Activated CD4-positive, alpha-beta T cell treated with anti-CD3 and anti-CD28 coated beads for 36 hours (primary cell): ENCODE results near the gene ASTE1. TPM values are rescaled to one million over a fixed set of nuclear protein-coding genes. Genes with fewer than 3 reads are reported as not detected.
"Not testable (repeated sequence)": the region's sequence is repeated elsewhere in the genome, so short reads cannot be mapped to it uniquely, and the experiment has no call there.

Experiments
- ATAC-seq: fragments of 200-7000 bp; cut with Tn5 transposase; one replicate; pipeline ENCODE4 v1.10.0; 2021; ENCODE audit warnings: mild to moderate bottlenecking, moderate library complexity
- CTCF ChIA-PET: fragments of 350-600 bp; sonication (Branson Sonifier 250); formaldehyde crosslinking; loops from one replicate; lab custom pipeline; 2021; ENCODE audit warnings: antibody characterized with exemption; lab: Charles Lee
- POLR2A ChIA-PET: fragments of 350-600 bp; sonication (Branson Sonifier 250); formaldehyde crosslinking; loops from one replicate; lab custom pipeline; 2021; ENCODE audit warnings: antibody characterized with exemption, inconsistent platforms; lab: Charles Lee
- DNase-seq: peaks from one replicate; pipeline ENCODE4 v3.0.0-alpha.2; 2020
- H3K27ac Mint-ChIP-seq: one replicate; pipeline ENCODE4 v1.8.0; 2021; ENCODE audit warnings: mixed read lengths
- H3K27me3 Mint-ChIP-seq: one replicate; pipeline ENCODE4 v1.8.0; 2021; ENCODE audit warnings: mixed read lengths
- H3K36me3 Mint-ChIP-seq: one replicate; pipeline ENCODE4 v1.8.0; 2021; ENCODE audit warnings: low read depth, mixed read lengths
- H3K4me1 Mint-ChIP-seq: one replicate; pipeline ENCODE4 v1.8.0; 2021; ENCODE audit warnings: mixed read lengths
- H3K4me3 Mint-ChIP-seq: one replicate; pipeline ENCODE4 v1.8.0; 2021; ENCODE audit warnings: mild to moderate bottlenecking, moderate library complexity, mixed read lengths
- H3K9me3 Mint-ChIP-seq: one replicate; pipeline ENCODE4 v1.8.0; 2021; ENCODE audit warnings: low read depth, mixed read lengths
- intact Hi-C, 2 experiments: fragments of 100-400 bp; cut with DNase I in 1 of 2; cut with micrococcal nuclease in 1 of 2; formaldehyde crosslinking; loops; one replicate each; pipeline versions ENCODE4 v1.14.2 to v1.15.1; 2022 to 2024; cut with DNase I, micrococcal nuclease
- total RNA-seq, 2 experiments: library from RNA; stranded (reverse); gene quantifications; one replicate each; pipeline ENCODE4 v1.2.3, GENCODE V29; 2021

ASTE1 gene
- total RNA-seq, 2 experiments from 2014 or later: 8.2 to 9.1 TPM

DNA sequence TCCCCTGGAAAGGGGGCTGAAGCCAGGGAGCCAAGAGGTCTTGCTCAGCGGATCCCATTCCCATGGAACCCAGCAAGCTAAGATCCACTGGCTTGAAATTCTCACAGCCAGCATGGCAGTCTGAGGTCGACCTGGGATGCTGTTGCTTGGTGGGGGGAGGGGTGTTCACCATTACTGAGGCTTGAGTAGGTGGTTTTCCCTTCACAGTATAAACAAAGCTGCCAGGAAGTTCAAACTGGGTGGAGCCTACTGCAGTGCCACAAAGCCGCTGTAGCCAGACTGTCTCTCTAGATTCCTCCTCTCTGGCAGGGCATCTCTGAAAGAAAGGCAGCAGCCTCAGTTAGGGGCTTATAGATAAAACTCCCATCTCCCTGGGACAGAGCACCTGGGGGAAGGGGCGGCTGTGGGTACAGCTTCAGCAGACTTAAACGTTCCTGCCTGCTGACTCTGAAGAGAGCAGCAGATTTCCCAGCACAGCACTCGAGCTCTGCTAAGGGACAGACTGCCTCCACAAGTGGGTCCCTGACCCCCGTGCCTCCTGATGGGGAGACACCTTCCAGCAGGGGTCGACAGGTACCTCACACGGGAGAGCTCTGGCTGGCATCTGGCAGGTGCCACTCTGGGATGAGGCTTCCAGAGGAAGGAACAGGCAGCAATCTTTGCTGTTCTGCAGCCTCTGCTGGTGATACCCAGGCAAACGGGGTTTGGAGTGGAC lies 15.8 kb upstream of the ASTE1 start:
- DNase-seq (peak; percentile 54), ATAC-seq (peak; percentile 74)
- H3K4me3 Mint-ChIP-seq, H3K27me3 Mint-ChIP-seq, intact Hi-C loops, POLR2A ChIA-PET: not testable (repeated sequence)
- CTCF ChIA-PET: interaction anchor here (0.6 to 1.1 kb wide), 2 partner anchors 14 to 1407 kb away, joined by 3 read pairs; no protein-coding TSS in a partner anchor
- H3K27ac Mint-ChIP-seq: peak overlapping the region; percentile 68
- peaks cover 18% of the 10 kb centered on the region for H3K36me3 Mint-ChIP-seq
- peaks cover 29% of the 10 kb centered on the region for H3K9me3 Mint-ChIP-seq
- peaks cover 28% of the 10 kb centered on the region for H3K4me1 Mint-ChIP-seq

DNA sequence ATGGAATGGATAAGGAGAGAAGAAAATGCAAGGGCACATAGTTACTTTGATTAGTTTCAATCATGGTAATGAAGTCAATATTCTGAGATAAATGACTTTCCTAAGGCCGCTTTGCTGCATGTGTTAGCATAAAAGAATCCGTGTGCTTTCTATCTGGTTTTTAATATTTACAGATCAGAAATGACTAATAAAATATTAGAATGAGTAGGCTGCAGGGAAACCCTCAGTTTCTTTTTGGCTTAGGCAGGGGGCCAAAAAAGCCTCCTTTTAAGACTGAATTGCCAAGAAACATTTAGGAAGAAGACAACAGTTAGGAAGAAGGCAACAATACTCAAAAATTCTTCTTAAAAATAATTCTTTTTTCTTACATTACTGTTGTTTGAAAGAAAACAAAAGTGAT lies 11.7 kb upstream of the ASTE1 start:
- DNase-seq: no peak
- H3K4me3 Mint-ChIP-seq: no peak overlapping the region
- H3K4me1 Mint-ChIP-seq: peaks cover 24% of the 10 kb centered on the region
- no peak for ATAC-seq
- ChIA-PET CTCF (interaction anchor here (1.2 kb wide), 1 partner anchor 10 kb away, joined by 3 read pairs; no protein-coding TSS in a partner anchor), POLR2A (no interaction called here)
- H3K27me3 Mint-ChIP-seq: no peaks in the 10 kb centered on the region
- H3K9me3 Mint-ChIP-seq: peaks cover 2% of the 10 kb centered on the region
- H3K36me3 Mint-ChIP-seq: peaks cover 3% of the 10 kb centered on the region
- intact Hi-C loops: no loop called here
- no peak overlapping the region for H3K27ac Mint-ChIP-seq

DNA sequence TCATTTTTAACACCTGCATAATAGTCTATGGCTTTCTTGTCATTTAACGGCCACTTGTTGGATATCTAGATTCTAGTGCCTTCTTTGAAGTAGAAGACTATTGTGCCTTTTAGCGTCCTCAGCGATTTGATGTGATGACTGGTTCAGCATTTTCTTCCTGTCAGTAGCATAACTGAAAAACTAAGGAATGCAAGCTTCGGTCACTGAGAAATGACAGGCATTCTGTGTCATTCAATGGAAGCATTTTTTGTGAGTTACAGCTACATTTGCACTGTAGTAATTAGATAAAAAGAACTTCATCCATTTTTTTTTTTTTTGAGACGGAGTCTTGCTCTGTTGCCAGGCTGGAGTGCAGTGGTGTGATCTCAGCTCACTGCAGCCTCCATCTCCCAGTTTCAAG lies 10.4 kb upstream of the ASTE1 start:
- H3K27ac Mint-ChIP-seq: no peak overlapping the region
- no peaks in the 10 kb centered on the region for H3K9me3 Mint-ChIP-seq
- no peak for ATAC-seq
- ChIA-PET CTCF (interaction anchor here (0.6 to 5.2 kb wide), 2 partner anchors 12 to 137 kb away, joined by 3 to 20 read pairs; partner anchors contain the start of genes ASTE1 and NEK11), POLR2A (no interaction called here)
- H3K4me3 Mint-ChIP-seq: no peak overlapping the region
- DNase-seq: no peak
- H3K27me3 Mint-ChIP-seq: no peaks in the 10 kb centered on the region
- peaks cover 12% of the 10 kb centered on the region for H3K4me1 Mint-ChIP-seq
- intact Hi-C loops: no loop called here
- H3K36me3 Mint-ChIP-seq: no peaks in the 10 kb centered on the region

DNA sequence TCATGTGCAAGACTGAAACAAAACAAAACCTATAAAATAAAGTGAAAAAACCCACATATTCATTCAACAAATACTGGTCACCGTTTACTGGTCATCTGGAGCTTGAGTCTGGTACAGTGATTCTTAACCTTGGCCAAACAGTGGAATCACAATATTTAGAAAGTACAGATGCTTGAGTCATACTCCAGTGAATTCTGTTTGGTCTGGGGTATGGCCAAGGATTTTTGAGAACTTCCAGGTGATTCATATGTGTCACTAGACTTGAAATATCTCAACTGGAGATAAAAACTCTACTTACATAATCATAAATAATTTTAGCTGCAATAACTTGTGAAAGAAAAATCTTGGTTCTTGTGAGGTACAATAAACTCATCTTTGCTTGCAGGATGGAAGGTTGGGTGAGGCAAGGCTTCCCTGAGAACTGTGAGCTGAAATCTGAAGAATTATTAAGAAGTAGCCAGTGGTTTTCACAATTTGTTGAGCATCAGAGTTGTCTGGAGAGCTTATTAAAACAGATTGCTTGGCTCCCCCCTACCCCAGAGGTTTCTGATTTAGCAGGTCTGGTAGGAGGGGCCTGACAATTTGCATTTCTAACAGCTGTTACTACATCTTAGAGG lies 9.7 kb upstream of the ASTE1 start:
- Mint-ChIP-seq H3K27me3 (no peaks in the 10 kb centered on the region), H3K4me1 (peaks cover 6% of the 10 kb centered on the region), H3K27ac (no peak overlapping the region), H3K9me3 (no peaks in the 10 kb centered on the region), H3K36me3 (no peaks in the 10 kb centered on the region), H3K4me3 (no peak overlapping the region)
- ChIA-PET POLR2A (no interaction called here), CTCF (interaction anchor here (0.5 to 5.2 kb wide), 4 partner anchors 11 to 760 kb away, joined by 3 to 20 read pairs (median 3); partner anchors contain the start of genes ASTE1 and NEK11)
- intact Hi-C loops: no loop called here
- ATAC-seq (no peak), DNase-seq (no peak)

DNA sequence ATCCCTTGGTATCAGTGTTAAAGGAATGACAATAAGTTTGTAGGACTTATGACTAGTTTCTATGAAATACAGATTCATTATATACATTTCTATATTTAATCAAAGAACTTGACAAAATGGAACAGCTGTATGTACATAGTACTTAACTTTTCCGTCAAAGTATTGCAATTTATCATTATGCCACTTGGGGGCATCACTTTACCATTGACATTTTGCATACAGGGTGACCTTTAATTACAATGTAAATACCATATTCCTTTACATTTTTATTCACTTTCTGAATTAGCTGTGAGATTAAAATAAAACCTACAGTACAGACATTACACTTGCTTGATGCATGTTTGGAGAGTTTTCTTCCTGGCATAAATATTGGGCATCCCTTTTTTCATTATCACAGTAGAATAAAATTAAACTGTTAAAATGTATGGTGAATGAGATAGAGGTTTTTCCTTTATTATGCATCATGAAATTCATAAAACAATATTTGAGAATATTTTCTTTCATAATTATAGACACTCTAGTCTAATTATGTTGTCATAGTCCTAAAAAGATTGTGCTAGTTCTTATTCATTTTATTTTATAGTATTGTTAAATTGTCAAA lies 7.0 kb upstream of the ASTE1 start:
- ATAC-seq: peak; percentile 65
- Mint-ChIP-seq H3K27ac (no peak overlapping the region), H3K36me3 (no peaks in the 10 kb centered on the region), H3K9me3 (no peaks in the 10 kb centered on the region), H3K4me1 (no peaks in the 10 kb centered on the region), H3K4me3 (no peak overlapping the region), H3K27me3 (no peaks in the 10 kb centered on the region)
- intact Hi-C loops: loop anchor here (2.0 to 5.0 kb wide), 2 partner anchors 764 to 995 kb away; no protein-coding TSS in a partner anchor
- DNase-seq: no peak
- POLR2A ChIA-PET: no interaction called here
- CTCF ChIA-PET: interaction anchor here (0.6 to 5.2 kb wide), 20 partner anchors 7 to 1444 kb away, joined by 3 to 20 read pairs (median 4); partner anchors contain the start of genes ASTE1, NEK11 and NUDT16

DNA sequence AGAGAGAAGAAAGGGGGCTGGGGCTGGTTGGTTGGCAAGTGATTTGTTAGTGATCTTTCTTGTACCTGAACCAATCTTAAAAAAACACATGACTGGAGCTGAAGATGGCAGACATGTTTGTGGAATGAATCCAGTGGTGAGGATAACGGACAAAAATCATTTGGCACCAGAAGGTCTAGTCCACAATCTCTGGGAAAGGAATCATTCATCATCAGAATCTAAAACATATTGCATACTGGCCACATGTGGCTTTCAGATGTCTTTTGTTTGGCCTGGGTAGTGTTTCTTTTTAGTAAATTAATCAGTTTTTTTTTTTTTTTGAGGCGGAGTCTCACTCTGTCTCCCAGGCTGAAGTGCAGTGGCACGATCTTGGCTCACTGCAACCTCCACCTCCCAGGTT lies 5.0 kb upstream of the ASTE1 start:
- intact Hi-C loops: loop anchor here (2.0 to 5.0 kb wide), 2 partner anchors 766 to 997 kb away; no protein-coding TSS in a partner anchor
- ATAC-seq (no peak), DNase-seq (no peak)
- no peaks in the 10 kb centered on the region for H3K9me3 Mint-ChIP-seq
- peaks cover 6% of the 10 kb centered on the region for H3K4me1 Mint-ChIP-seq
- H3K27me3 Mint-ChIP-seq: no peaks in the 10 kb centered on the region
- no peaks in the 10 kb centered on the region for H3K36me3 Mint-ChIP-seq
- CTCF ChIA-PET: interaction anchor here (0.7 to 1.5 kb wide), 3 partner anchors 10 to 365 kb away, joined by 3 to 5 read pairs (median 3); no protein-coding TSS in a partner anchor
- H3K4me3 Mint-ChIP-seq: no peak overlapping the region
- H3K27ac Mint-ChIP-seq: no peak overlapping the region
- POLR2A ChIA-PET: no interaction called here

DNA sequence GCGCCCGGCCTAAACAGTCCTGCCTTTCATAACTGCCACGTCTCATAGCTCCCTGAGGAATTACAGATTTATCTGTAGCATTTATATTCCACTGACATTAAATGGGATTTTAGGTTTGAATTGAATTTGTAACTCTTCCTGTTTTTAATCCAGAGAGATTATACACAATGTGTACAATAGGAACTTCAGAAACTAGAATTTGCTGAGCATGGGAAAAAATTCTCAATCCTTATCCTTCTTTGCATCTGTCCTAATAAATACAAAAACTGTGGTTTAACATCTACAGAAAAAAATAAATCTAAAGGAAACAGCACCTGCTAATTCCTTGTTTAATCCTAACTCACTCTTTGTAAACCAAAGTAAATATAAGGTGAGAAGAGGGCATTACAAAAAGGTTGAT lies 2.2 kb upstream of the ASTE1 start:
- intact Hi-C loops: loop anchor here (5.0 to 10.0 kb wide), 5 partner anchors 272 to 1693 kb away; partner anchors contain the start of genes NPHP3 (in 1 of the 2), NUDT16 (in 1 of the 2) and TMCC1 (in 1 of the 2)
- Mint-ChIP-seq H3K36me3 (peaks cover 13% of the 10 kb centered on the region), H3K27me3 (no peaks in the 10 kb centered on the region), H3K4me1 (peaks cover 30% of the 10 kb centered on the region), H3K9me3 (peaks cover 2% of the 10 kb centered on the region), H3K27ac (no peak overlapping the region), H3K4me3 (no peak overlapping the region)
- ChIA-PET POLR2A (no interaction called here), CTCF (interaction anchor here (1.2 kb wide), 1 partner anchor 13 kb away, joined by 3 read pairs; no protein-coding TSS in a partner anchor)
- DNase-seq: no peak
- no peak for ATAC-seq

DNA sequence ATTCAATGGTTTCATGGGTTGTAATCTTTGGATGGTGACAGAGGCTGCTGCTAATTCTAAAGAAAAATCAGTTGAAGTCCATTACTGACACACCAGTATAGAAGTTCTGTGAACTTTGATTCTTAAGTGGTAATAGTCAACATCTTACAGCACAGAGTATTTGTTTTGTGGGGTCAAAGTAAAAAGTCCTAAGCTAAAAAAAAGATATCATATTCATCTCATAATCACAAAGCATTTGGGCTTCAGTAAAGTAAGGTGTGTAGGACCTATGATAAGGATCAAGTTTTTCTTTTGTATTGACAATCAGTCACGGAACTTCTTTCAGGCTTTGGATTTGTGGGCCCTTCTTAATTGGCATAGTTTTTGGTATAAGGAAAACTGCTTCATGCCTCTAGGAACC lies 1.1 kb downstream of the ASTE1 start:
- Mint-ChIP-seq H3K36me3 (peaks cover 25% of the 10 kb centered on the region), H3K27ac (peak overlapping the region; percentile 96), H3K27me3 (no peaks in the 10 kb centered on the region), H3K4me3 (peak overlapping the region; percentile 90), H3K4me1 (peaks cover 55% of the 10 kb centered on the region), H3K9me3 (peaks cover 2% of the 10 kb centered on the region)
- DNase-seq: no peak
- intact Hi-C loops: loop anchor here (5.0 to 10.0 kb wide), 5 partner anchors 268 to 1697 kb away; partner anchors contain the start of genes NPHP3 (in 1 of the 2), NUDT16 (in 1 of the 2) and TMCC1 (in 1 of the 2)
- ChIA-PET POLR2A (interaction anchor here (1.7 kb wide), 1 partner anchor 132 kb away, joined by 6 read pairs; the partner anchor contains the start of gene ATP2C1), CTCF (interaction anchor here (1.1 to 4.7 kb wide), 3 partner anchors 9 to 16 kb away, joined by 4 to 20 read pairs (median 5); no protein-coding TSS in a partner anchor)
- no peak for ATAC-seq

DNA sequence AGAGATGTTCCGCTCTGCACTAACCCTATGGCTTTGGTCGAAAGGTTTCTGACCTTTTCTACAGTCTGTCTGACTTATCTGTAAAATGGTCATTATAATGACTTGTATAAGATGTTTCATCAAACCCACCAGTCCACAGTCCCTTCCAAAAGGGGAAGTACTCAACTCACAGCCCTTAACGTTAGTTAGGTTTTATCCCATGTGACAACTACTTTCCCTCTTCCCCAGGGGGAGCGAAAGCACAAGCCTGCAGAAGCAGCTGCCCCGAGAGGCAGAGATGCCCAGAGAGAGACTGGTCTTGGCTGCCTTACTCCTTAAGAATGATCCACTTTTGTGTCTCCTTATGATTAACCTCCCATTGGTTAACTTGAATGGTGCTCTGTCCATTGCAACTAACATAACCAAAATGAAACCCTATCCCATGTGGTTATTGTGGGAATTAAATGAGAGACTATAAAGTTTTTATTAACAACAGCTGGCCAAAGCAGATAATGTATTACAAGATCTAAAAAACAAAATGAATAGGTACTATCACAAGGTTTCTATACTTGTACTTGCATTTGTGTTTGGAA lies 6.4 kb downstream of the ASTE1 start:
- no peaks in the 10 kb centered on the region for H3K27me3 Mint-ChIP-seq
- H3K36me3 Mint-ChIP-seq: peaks cover 47% of the 10 kb centered on the region
- DNase-seq: no peak
- intact Hi-C loops: loop anchor here in 1 of 2 experiments (10.0 kb wide), 1 partner anchor 1125 kb away; the partner anchor contains the start of gene TMCC1
- H3K27ac Mint-ChIP-seq: no peak overlapping the region
- POLR2A ChIA-PET: no interaction called here
- CTCF ChIA-PET: interaction anchor here (1.3 kb wide), 1 partner anchor 11 kb away, joined by 3 read pairs; no protein-coding TSS in a partner anchor
- peaks cover 58% of the 10 kb centered on the region for H3K4me1 Mint-ChIP-seq
- no peak for ATAC-seq
- no peak overlapping the region for H3K4me3 Mint-ChIP-seq
- H3K9me3 Mint-ChIP-seq: peaks cover 2% of the 10 kb centered on the region

DNA sequence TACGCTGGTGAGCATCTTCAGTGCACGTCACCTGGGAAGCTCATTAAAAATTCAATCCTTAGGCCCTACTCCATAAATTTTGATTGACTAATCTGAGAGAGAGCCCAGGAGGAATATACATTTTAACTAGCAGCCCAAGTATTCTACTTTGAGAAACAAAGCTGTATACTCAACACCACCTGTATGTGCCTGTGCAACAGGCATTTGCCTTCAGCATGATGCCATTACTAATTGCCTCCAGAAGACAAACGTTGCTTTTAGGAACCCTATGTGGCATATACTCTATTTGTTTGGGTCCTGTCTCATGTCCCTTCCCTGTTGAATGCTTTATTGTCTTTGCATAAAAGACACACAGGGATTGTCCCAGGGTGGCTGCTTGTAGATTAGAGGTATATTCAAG lies 7.7 kb downstream of the ASTE1 start:
- H3K4me1 Mint-ChIP-seq: peaks cover 46% of the 10 kb centered on the region
- no peaks in the 10 kb centered on the region for H3K9me3 Mint-ChIP-seq
- DNase-seq (no peak), ATAC-seq (no peak)
- intact Hi-C loops: no loop called here
- no peak overlapping the region for H3K4me3 Mint-ChIP-seq
- ChIA-PET CTCF (interaction anchor here (1.1 to 1.4 kb wide), 3 partner anchors 14 to 261 kb away, joined by 3 to 5 read pairs (median 3); no protein-coding TSS in a partner anchor), POLR2A (no interaction called here)
- peaks cover 37% of the 10 kb centered on the region for H3K36me3 Mint-ChIP-seq
- no peak overlapping the region for H3K27ac Mint-ChIP-seq
- H3K27me3 Mint-ChIP-seq: no peaks in the 10 kb centered on the region
